Cortex of kidney (tissue), 1 donor: ENCODE results near the gene KLHDC1.

Experiments
- DNase-seq: peaks from one replicate; lab custom pipeline; 2025; lab: John Stamatoyannopoulos, UW

The KLHDC1 gene

DNA sequence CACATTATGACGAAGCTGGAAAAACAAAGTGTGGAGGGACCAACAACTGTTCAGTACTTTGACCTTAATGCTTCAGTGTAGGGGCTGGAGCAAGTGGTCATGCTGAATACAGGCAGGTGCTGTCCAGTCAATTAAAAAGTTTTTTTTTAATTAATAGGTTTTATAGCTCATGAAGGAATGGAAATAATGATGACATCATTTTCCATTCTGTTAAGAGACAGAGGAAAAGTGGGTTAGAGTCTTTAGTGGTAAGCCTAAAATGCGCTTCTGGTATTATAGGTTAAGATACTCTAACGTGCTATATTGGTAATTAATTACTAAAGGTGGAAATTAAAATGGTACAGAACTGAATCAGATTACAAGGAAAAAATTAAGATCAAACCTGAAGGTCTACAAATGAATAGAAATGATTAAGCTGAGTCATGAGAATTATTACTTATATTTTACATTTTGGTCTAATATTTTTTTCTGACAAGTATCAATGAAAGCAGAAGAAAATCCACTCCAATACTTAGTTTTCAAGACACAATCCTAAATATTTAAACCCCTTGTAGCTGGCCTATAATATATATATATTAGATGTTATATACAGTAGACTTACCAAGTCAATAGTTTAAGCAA lies 90.6 kb downstream of the KLHDC1 start:
- DNase-seq: no peak

DNA sequence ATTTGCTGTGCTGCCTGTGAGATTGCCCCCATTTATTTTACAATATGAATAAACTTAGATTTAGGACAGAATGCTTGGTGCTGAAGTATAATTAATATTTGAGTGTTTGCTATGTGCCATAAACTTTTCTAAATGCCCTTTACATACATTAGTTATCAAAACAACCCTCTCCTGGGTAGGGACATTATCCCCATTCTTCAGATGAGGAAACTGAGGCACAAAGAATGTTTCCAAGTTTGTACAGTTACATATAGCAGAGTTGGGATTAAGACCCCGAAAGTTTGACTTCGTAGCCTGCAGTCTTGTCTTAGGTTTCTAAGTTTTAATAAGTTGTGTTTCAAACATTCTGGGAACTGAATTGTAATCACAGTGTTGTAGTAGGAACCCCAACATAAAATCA lies 93.4 kb downstream of the KLHDC1 start:
- no peak for DNase-seq

DNA sequence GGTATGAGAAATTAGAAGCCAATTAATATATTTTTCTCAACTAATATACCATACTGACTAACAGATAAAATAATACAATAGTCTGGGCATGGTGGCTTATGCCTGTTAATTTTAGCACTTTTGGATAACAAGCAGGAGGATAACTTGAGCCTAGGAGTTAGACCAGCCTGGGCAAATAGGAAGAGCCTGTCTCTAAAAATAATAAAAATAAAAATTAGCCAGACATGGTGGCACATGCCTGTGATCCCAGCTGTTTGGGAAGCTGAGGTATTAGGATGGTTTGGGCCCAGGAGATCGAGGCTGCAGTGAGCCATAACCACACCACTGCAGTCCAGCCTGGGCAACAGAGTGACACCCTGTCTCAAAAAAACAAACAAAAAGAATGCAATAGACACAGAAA lies 99.7 kb downstream of the KLHDC1 start:
- DNase-seq: no peak

DNA sequence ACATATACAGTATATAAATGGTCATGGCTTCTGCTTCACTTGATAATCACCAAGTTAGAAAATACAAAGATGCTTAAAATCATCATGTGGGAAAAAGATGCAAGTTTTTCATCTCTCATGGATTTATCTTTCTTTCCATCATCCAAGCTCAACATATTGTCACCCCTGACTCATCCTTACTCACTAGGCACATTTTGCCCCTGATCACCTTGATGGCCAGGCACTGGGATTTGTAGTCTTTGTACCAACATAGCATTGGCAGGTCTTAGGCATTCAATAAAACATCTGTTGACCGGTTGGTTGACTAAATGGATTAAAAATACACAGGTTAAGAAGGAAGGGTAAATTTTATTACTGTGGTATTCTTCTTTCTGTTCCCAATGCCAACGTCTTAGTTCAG lies 103.1 kb downstream of the KLHDC1 start:
- DNase-seq: no peak
